ENCODE measurements around the gene SUSD4.

The SUSD4 gene

GRCh38 chr1:223235091-223235490 lies 128.9 kb downstream of the SUSD4 start:
- no peak for TF ChIP-seq CTCF (IDR thresholded peaks at IDR 0.05; ENCODE audit: control insufficient read depth, extremely low read depth, insufficient read depth)
- DNase-seq (ENCODE audit: low read depth): no peak
- H3K4me3 ChIP-seq (ENCODE audit: low read depth, low read length): no peak overlapping the region

- no peak for TF ChIP-seq CTCF (IDR thresholded peaks at IDR 0.05; ENCODE audit: control insufficient read depth, extremely low read depth, insufficient read depth)
- no peak overlapping the region for H3K4me3 ChIP-seq (ENCODE audit: low read depth, low read length)
- DNase-seq (ENCODE audit: low read depth): no peak
Observed at GRCh38 chr1:223234534-223234933, 129.4 kb downstream of the SUSD4 start.

GRCh38 chr1:223234170-223234514 lies 129.8 kb downstream of the SUSD4 start:
- H3K4me3 ChIP-seq (ENCODE audit: low read depth, low read length): no peak overlapping the region
- TF ChIP-seq CTCF (IDR thresholded peaks at IDR 0.05; ENCODE audit: control insufficient read depth, extremely low read depth, insufficient read depth): no peak
- DNase-seq (ENCODE audit: low read depth): no peak

GRCh38 chr1:223233410-223234169 lies 130.4 kb downstream of the SUSD4 start:
- no peak for TF ChIP-seq CTCF (IDR thresholded peaks at IDR 0.05; ENCODE audit: control insufficient read depth, extremely low read depth, insufficient read depth)
- DNase-seq (ENCODE audit: low read depth): no peak
- no peak overlapping the region for H3K4me3 ChIP-seq (ENCODE audit: low read depth, low read length)

- TF ChIP-seq CTCF (IDR thresholded peaks at IDR 0.05; ENCODE audit: control insufficient read depth, extremely low read depth, insufficient read depth): no peak
- no peak for DNase-seq (ENCODE audit: low read depth)
- no peak overlapping the region for H3K4me3 ChIP-seq (ENCODE audit: low read depth, low read length)
Observed at GRCh38 chr1:223233019-223233409, 131.0 kb downstream of the SUSD4 start.

- DNase-seq (ENCODE audit: low read depth): no peak
- TF ChIP-seq CTCF (IDR thresholded peaks at IDR 0.05; ENCODE audit: control insufficient read depth, extremely low read depth, insufficient read depth): no peak
- no peak overlapping the region for H3K4me3 ChIP-seq (ENCODE audit: low read depth, low read length)
Observed at GRCh38 chr1:223231581-223231980, 132.4 kb downstream of the SUSD4 start.

- no peak overlapping the region for H3K4me3 ChIP-seq (ENCODE audit: low read depth, low read length)
- DNase-seq (ENCODE audit: low read depth): no peak
- no peak for TF ChIP-seq CTCF (IDR thresholded peaks at IDR 0.05; ENCODE audit: control insufficient read depth, extremely low read depth, insufficient read depth)
Observed at GRCh38 chr1:223231011-223231572, 132.9 kb downstream of the SUSD4 start.

Data from LNCaP clone FGC (cell line).